GM18505 (cell line): ENCODE results near the gene TMEM184A.
A peak's percentile ranks its signal among the peaks of the same experiment; 100 is the strongest.

Experiments used
- ATAC-seq: cut with Tn5 transposase; IDR thresholded peaks from one replicate; pipeline ENCODE4 v1.9.1; 2021; ENCODE audit not compliant: unreplicated experiment
- POLR2A ChIP-seq: IDR thresholded peaks from 4 replicates; pipeline ENCODE4 v1.6.1; 2011; ENCODE audit warnings: borderline replicate concordance; ENCODE audit not compliant: insufficient read depth, insufficient read length; ENCODE audit errors: extremely low read depth

Gene TMEM184A

DNA sequence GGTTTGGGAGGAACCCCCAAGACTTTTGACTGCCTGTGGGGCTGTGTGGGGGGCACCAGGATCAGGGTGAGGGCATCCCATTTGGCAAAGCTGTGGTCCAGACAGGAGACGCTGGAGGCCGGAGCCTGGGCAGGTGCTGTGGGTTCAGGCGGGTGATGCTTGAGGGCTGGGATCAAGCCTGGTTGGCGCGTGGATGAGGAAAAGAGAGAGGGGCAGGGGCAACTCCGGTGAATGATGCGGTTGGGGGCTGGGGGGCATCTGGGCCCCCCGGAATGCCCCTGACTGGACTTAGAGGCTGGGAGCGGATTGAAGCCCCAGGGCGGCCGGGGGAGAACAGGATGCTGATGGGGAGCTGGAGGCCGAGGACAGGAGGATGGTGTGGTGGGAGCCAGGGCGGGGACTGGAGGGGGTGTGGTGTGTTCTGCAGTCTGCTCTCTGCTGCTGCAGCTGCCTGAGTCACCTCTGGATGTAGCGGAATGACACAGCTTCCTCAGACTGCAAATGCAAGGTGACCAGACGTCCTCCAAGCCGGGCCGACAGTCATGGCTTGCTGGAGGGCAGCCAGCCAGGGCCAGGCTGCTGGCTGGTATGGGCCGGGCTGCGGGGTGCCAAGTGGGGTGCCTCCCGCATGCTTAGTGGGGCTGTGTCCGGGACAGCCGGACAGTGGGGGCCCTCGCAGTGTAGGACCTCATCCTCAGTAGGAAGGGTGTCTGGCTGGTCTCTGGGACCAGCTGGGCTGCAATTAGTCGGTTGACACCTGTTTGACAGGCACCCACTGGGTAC lies 22.3 kb downstream of the TMEM184A start:
- ATAC-seq: no peak
- no peak for TF ChIP-seq POLR2A

DNA sequence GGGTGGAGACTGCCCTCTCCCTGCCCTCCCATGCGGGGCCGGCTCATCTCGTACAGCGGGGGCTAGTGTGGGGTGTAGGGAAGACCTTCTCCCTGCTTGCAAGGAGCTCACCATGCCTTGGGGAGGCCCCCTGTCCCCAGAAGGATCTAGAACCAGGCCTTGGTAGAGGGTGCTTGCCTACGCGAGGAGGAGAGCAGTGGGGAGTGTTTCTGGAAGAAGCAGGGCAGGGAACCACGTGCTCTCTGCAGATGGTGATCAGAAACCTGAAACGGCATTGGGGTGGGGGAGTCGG lies 22.8 kb downstream of the TMEM184A start:
- ATAC-seq: no peak
- TF ChIP-seq POLR2A: no peak

- ATAC-seq: no peak
- peak; percentile 23 for TF ChIP-seq POLR2A
Observed at GRCh38 chr7:1532456-1533254, 23.4 kb downstream of the TMEM184A start.

GRCh38 chr7:1531979-1532455 lies 24.0 kb downstream of the TMEM184A start:
- ATAC-seq: no peak
- TF ChIP-seq POLR2A: no peak

- ATAC-seq: no peak
- TF ChIP-seq POLR2A: no peak
Observed at GRCh38 chr7:1531263-1531978, 24.6 kb downstream of the TMEM184A start.

DNA sequence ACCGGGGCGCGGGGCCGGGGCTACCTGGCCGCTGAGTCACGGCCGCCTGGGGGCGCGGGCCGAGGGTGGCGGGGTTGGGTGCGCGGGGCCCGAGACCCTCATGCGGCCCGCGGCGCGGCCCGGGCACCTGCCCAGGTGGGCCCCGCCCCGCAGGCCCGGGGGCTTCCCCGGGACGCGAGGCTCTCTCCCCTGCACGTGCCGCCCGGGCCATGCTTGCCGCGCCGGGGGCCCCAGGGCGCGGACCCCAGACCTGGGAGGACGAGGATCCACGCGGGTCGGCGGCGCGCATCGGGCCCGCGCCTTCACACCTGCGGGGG lies 25.1 kb downstream of the TMEM184A start:
- no peak for TF ChIP-seq POLR2A
- ATAC-seq: peak; percentile 30

GRCh38 chr7:1529383-1530116 lies 26.5 kb downstream of the TMEM184A start:
- no peak for TF ChIP-seq POLR2A
- no peak for ATAC-seq

DNA sequence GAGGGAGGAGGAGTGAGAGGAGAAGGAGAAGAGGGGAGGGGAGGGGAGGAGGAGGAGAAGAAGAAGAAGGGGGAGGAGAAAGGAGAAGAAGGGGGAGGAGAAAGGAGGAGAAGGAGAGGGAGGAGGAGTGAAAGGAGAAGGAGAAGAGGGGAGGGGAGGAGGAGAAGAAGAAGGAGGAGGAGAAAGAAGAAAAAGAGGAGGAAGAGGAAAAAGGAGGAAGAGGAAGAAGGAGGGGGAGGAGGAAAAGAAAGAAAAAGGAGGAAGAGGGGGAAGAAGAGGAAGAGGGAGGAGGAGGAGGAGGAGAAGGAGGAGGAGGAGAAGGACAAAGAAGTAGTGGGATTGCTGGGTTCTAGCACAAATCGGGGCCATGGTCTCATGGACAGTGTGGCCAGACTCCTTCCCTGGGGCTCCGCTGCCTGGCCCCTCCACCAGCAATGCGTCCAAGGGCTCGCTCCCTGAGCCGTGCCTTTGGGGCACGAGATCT lies 29.7 kb downstream of the TMEM184A start:
- no peak for TF ChIP-seq POLR2A
- ATAC-seq: no peak

GRCh38 chr7:1525409-1525808 lies 30.6 kb downstream of the TMEM184A start:
- ATAC-seq: no peak
- no peak for TF ChIP-seq POLR2A

DNA sequence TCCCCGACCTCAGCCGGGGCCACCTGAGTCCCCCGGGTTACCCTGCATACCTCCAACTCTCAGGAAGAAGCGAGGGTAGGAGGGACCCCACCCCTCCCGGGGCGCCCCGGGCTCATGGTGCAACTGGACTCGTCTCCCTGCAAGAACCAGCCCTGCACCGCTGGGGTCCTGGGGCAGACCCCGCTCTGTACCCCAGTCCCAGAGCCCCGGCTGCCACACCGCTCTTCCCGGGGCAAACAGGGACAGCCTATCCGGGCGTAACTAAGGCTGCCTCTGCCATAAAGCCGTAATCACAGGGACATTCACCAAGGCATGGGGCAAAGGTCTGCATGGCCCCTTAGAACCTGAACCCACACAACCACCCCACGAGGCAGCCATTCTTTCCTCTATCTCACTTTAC lies 32.2 kb downstream of the TMEM184A start:
- no peak for TF ChIP-seq POLR2A
- no peak for ATAC-seq

DNA sequence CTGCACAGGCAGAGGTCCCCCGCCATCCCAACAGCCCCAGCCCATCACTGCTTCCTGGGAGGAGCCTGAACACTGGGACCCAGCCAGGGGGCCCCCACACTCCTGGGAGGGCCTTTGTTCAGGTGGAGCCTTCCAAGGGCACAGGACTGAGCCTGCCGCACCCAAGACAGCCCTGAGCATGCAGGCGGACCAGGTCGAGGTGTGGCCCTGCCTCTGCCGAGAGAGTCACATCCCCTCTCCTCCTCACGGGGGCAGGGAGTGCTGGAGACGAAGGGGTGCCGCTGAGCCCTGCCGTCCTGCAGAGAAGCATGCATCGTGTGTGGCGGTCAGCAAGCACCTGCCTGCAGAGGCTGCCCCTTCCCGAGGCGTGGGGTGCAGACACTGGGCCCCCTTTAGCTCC lies 32.8 kb downstream of the TMEM184A start:
- no peak for TF ChIP-seq POLR2A
- ATAC-seq: no peak

GRCh38 chr7:1521456-1521855 lies 34.5 kb downstream of the TMEM184A start:
- TF ChIP-seq POLR2A: no peak
- no peak for ATAC-seq
